Esophagus (tissue), 2 donors: Measurements from ENCODE around the gene RAD23A. TPM values are rescaled to one million over a fixed set of nuclear protein-coding genes. Genes with fewer than 3 reads are reported as not detected.
"Not testable (repeated sequence)": the region's sequence is repeated elsewhere in the genome, so short reads cannot be mapped to it uniquely, and the experiment has no call there.

ENCODE experiments used
- H3K27ac ChIP-seq, 2 donors: one replicate each; pipeline ENCODE4 v1.5.1; 2013; ENCODE audit warnings: low read depth in 2 of 2, mild to moderate bottlenecking in 2 of 2, inconsistent platforms in 1 of 2, low read length in 1 of 2, moderate library complexity in 1 of 2
- H3K27me3 ChIP-seq, 2 donors: one replicate each; pipeline ENCODE4 v1.6.1; 2013; ENCODE audit warnings: low read length in 2 of 2, control low read depth in 1 of 2, mild to moderate bottlenecking in 1 of 2; ENCODE audit not compliant: insufficient read depth in 2 of 2, control insufficient read depth in 1 of 2
- H3K36me3 ChIP-seq, 2 donors: one replicate each; pipeline ENCODE4 v1.6.1; 2013; ENCODE audit warnings: low read length in 1 of 2; ENCODE audit not compliant: control insufficient read depth in 2 of 2, insufficient read depth in 2 of 2
- H3K4me1 ChIP-seq, 2 donors: one replicate each; pipeline ENCODE4 v1.6.1; 2013; ENCODE audit warnings: low read length in 1 of 2; ENCODE audit not compliant: control insufficient read depth in 2 of 2, insufficient read depth in 2 of 2
- H3K4me3 ChIP-seq, 2 donors: one replicate each; pipeline ENCODE4 v1.5.1; 2013; ENCODE audit warnings: low read length in 2 of 2, mild to moderate bottlenecking in 2 of 2, low read depth in 1 of 2, moderate library complexity in 1 of 2
- H3K9me3 ChIP-seq, 2 donors: one replicate each; pipeline ENCODE4 v1.6.1; 2013; ENCODE audit warnings: mild to moderate bottlenecking in 2 of 2, low read depth in 1 of 2, low read length in 1 of 2, moderate library complexity in 1 of 2; ENCODE audit not compliant: control insufficient read depth in 2 of 2, insufficient read depth in 1 of 2
- WGBS, 2 donors: extraction: QIAGEN DNeasy Blood & Tissue Kit; methylation state at CpG; one replicate each; pipeline ENCODE4 v1.1.7; 2013; 5-methylcytosine and 5-hydroxymethylcytosine counted together
- polyA plus RNA-seq, 2 donors: library from polyadenylated mRNA; stranded (reverse); fragments of 200-250 nt; gene quantifications; one replicate each; pipeline ENCODE4 v1.2.3, GENCODE V29; 2013
- donor health status: healthy with polysubstance abuse.
- donor health status: Bipolar disorder and iron deficiency.

The RAD23A gene
- polyA plus RNA-seq, 2 donors = 73.9 to 81.0 TPM

DNA sequence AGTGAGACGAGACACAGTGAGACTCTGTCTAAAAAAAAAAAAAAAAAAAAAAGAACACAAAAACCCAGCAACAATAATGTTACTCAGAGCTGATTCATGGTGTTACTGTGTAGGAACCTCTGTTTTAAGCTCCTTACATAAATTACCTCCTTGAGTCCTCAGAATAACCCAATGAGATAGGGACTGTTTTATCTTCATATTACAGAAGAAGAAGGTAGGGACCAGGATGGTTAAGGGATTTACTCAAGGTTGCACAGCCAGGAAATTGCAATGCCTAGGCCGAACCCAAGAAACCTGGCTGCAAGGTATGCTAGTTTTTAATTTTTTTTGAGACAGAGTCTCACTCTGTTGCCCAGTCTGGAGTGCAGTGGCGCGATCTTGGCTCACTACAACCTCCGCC is 22.2 kb downstream of the RAD23A start:
- Histone ChIP-seq H3K9me3 (no peaks in the 10 kb centered on the region), H3K27me3 (no peaks in the 10 kb centered on the region), H3K27ac (no peak overlapping the region), H3K4me3 (no peak overlapping the region), H3K36me3 (no peaks in the 10 kb centered on the region), H3K4me1 (peaks cover 0 to 2% of the 10 kb centered on the region in 2 donors)
- 87 to 90% methylated on average over 5 of the region's 5 CpGs for WGBS, 2 donors

DNA sequence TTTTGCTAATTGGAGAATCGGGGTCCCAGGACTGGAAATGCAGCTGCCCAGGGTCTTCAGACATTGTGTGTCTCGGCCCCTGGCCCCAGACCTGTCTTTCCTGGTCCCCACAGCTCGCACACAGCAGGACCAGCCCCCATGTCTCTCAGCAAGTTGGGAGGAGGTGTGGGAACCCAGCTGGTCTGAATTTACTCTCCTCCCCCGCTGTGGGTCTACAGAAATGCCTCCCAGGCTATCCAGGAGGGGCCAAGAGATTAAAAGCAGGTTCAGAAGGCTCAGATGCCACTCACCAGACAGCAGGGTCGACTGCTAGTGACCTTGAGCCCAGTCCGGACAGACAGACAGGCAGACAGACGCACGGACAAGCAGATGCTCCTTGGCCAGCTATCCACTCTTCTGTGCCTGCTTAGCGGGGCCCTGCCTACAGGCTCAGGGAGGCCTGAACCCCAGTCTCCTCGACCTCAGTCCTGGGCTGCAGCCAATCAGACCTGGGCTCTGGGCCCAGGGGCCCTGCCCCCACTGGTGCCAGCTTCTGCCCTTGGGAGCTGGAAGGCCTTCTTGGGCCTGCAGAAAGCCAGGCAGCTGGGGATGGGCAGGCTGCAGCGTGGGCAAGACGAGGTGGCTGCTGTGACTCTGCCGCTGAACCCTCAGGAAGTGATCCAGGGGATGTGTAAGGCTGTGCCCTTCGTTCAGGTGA is 23.8 kb downstream of the RAD23A start, which contains the start of gene DAND5:
TSS of gene DAND5 (plus strand) at position 285 of the 697 bp plus-strand sequence. CDS start at position 370, 85 bp downstream.
- no peaks in the 10 kb centered on the region for H3K9me3 ChIP-seq
- H3K27me3 ChIP-seq = no peaks in the 10 kb centered on the region
- WGBS, 2 donors = 32 to 44% methylated on average over 14 of the region's 14 CpGs
- peaks cover 0 to 3% of the 10 kb centered on the region in 2 donors for H3K4me1 ChIP-seq
- H3K36me3 ChIP-seq = no peaks in the 10 kb centered on the region
- peak within 1 kb of the TSS in 1 of 2 donors; percentile 33 for H3K27ac ChIP-seq
- no peak within 1 kb of the TSS for H3K4me3 ChIP-seq

DNA sequence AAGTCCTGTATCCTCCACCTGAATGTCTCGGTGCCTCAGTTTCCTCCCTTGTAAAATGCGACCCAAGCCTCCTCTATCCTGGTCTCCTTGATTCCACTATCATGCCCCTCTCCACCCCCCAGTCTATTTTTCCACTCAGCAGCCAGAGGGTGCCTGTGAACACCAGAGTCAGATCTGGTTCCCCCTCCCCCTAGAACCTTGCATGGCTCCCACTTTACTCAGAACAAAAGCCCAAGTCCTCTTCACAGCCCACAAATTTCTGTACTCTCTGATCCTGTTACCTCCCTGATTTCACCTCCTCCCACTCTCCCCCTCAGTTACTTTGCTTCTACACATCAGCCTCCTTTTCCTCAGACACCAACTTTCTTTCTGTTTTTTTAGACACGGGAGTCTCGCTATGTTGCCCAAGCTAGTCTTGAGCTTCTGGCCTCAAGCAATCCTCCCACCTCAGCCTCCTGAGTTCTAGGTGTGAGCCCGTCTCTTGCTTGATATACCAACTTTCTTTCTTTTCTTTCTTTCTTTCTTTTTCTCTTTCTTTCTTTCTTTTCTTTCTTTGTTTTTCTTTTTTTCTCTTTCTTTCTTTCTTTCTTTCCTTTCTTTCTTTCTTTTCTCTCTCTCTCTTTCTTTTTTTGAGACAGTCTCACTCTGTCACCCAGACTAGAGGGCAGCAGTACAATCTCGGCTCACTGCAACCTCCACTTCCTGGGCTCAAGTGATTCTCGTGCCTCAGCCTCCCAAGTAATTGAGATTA is 24.6 kb downstream of the RAD23A start:
- Histone ChIP-seq H3K4me3 (no peak overlapping the region), H3K9me3 (no peaks in the 10 kb centered on the region), H3K27ac (no peak overlapping the region), H3K27me3 (no peaks in the 10 kb centered on the region), H3K4me1 (peaks cover 0 to 4% of the 10 kb centered on the region in 2 donors), H3K36me3 (no peaks in the 10 kb centered on the region)
- WGBS, 2 donors = 84 to 90% methylated on average over 7 of the region's 7 CpGs

DNA sequence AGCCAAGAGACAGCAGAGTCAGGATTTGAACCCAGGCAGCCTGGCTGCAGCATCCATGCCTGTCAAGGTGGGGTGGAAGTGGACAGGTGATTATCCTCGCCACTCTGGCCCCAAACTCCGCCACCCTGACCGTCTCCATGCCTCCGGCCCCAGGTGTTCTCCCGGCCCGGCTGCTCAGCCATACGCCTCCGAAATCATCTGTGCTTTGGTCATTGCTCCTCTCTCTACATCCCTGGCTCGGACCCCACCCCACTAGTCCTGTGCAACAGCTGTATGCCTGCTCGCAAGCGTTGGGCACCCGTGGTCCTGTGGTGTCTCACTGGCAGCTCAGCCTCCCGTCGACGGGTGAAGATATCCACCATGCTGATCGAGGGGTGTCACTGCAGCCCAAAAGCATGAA is 27.6 kb downstream of the RAD23A start:
- no peak overlapping the region for H3K27ac ChIP-seq
- H3K36me3 ChIP-seq = no peaks in the 10 kb centered on the region
- no peaks in the 10 kb centered on the region for H3K27me3 ChIP-seq
- 89 to 90% methylated on average over 16 of the region's 16 CpGs for WGBS, 2 donors
- no peak overlapping the region for H3K4me3 ChIP-seq
- peaks cover 0 to 4% of the 10 kb centered on the region in 2 donors for H3K4me1 ChIP-seq
- H3K9me3 ChIP-seq = no peaks in the 10 kb centered on the region

DNA sequence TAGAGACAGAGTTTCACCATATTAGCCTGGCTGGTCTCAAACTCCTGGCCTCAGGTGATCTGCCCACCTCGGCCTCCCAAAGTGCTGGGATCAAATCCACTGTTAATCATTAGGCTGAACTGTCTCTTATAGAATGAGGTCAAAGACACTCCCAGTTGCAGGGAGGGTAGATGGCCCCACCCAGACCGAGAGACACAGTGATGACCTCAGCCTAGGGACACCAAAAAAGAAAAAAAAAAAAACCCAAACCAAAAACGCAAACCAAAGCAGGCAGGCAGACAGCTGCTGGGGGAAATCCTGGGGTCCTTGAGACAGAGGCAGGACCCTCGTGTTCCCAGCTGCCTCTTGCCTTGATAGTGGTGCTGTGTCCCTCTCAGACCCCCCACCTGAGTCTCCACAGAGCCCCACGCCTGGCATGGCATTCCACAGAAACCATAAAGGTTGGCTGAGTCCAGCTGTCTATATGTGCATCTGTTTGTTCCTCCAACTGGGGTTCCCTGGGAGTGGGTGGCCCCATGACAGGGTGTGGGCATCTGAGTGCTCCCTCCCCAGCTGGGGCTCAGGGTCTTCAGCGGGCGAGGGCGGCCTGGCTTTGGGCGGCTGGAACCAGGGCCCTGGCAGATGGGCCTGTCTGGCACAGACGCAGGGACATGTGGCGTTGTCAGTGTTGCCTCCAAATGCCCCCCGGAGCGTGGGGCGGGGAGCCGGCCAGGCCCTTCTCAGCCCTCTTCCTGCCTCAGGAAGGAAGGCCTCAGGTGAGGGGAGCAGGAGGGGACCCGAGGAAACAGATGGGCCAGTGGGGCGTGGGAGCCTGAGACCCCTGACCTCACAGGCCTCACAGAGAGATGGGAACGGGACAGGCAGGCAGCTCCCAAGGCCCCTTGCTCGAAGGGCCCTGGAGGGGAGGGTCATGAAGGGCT is 28.9 kb downstream of the RAD23A start:
- Histone ChIP-seq H3K27me3 (no peaks in the 10 kb centered on the region), H3K4me3 (no peak overlapping the region), H3K27ac (no peak overlapping the region), H3K36me3 (no peaks in the 10 kb centered on the region), H3K4me1 (peaks cover 0 to 3% of the 10 kb centered on the region in 2 donors), H3K9me3 (no peaks in the 10 kb centered on the region)
- WGBS, 2 donors = 67% methylated on average over 19 of the region's 19 CpGs

DNA sequence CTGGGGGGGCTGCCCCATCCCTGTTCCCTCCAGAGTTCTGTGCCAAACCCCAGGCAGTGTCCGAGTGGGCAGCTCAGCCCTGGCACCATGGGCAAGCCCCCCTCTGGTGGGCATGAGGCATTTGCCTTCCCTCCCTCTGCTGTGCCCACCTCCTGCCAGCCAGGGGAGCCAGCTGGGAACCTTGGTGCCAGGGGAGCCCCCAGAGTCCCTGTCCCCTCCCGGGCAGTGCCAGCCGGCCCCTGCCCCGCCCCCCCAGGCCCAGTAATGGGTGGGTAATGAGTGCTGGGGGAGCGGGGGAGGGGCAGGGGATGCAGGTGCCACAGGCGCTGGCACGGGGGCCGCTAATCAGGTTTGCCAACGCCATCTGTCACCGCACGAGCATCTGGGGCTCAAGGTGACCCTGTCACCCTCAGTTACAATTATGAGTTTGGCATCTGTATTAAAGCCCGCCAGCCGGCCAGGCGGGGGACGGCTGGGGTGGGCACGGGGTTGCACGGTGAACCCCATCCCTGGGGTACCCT is 29.6 kb downstream of the RAD23A start:
- H3K27me3 ChIP-seq = no peaks in the 10 kb centered on the region
- H3K27ac ChIP-seq = no peak overlapping the region
- no peak overlapping the region for H3K4me3 ChIP-seq
- WGBS, 2 donors = 64 to 69% methylated on average over 17 of the region's 17 CpGs
- H3K9me3 ChIP-seq = no peaks in the 10 kb centered on the region
- no peaks in the 10 kb centered on the region for H3K36me3 ChIP-seq
- peaks cover 0 to 2% of the 10 kb centered on the region in 2 donors for H3K4me1 ChIP-seq

DNA sequence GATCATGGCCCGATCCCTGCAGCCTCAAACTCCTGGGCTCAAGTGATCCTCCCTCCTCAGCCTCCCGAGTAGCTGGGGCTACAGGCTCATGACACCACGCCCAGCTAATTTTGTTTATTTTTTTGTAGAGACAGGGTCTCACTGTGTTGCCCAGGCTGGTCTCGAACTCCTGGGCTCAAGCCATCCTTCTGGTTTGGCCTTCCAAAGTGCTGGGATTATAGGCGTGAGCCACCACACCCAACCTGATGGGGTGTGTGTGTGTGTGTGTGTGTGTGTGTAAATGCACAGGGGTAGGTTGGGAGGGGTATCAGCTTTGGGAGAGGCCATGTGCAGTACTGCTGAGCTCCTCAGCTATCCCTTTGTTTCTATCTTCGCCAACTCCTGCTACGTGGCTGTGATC is 30.4 kb downstream of the RAD23A start:
- H3K36me3 ChIP-seq, H3K27me3 ChIP-seq, H3K4me1 ChIP-seq, H3K9me3 ChIP-seq, H3K27ac ChIP-seq, H3K4me3 ChIP-seq: not testable (repeated sequence)
- WGBS, 2 donors = 59 to 66% methylated on average over 7 of the region's 7 CpGs

DNA sequence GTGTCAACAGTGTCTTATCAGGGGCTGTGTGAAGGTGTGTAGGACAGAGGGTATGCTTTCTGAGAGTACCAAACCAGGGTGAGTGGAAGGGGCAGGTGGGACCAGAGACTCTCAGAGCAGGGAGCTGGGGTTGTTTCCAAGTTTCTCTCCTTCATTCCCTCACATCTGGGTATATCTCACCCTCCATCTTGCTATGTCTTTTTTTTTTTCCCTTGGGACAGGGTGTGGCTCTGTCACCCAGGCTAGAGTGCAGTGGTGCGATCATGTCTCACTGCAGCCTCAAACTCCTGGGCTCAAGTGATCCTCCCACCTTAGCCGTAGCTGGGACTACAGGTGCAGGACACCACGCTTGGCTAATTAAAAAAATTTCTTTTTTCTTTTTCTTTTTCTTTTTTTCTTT is 34.3 kb downstream of the RAD23A start:
- WGBS, 2 donors = 86 to 87% methylated on average over 3 of the region's 3 CpGs
- Histone ChIP-seq H3K9me3 (no peaks in the 10 kb centered on the region), H3K4me3 (no peak overlapping the region), H3K36me3 (no peaks in the 10 kb centered on the region), H3K4me1 (peaks cover 0 to 5% of the 10 kb centered on the region in 2 donors), H3K27me3 (no peaks in the 10 kb centered on the region), H3K27ac (no peak overlapping the region)

DNA sequence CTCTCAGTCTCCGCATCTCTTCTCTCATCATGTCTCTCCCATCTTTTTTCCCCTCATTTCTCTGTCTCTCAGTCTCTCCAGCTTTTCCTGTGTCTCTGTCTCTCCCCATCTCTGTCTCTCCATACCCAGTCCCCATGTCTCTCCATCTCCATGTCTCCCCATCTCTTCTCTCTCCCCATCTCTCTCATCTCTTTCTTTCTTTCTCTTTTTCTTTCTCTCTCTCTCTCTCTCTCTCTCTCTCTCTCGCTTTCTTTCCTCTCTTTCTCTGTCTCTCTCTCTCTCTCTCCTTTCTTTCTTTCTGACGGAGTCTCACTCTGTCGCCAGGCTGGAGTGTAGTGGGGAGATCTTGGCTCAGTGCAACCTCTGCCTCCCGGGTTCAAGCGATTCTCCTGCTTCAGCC is 37.0 kb downstream of the RAD23A start:
- Histone ChIP-seq H3K9me3 (no peaks in the 10 kb centered on the region), H3K4me3 (no peak overlapping the region), H3K27me3 (no peaks in the 10 kb centered on the region), H3K27ac (no peak overlapping the region), H3K36me3 (no peaks in the 10 kb centered on the region), H3K4me1 (peaks cover 0 to 11% of the 10 kb centered on the region in 2 donors)
- WGBS, 2 donors = 87 to 93% methylated on average over 6 of the region's 6 CpGs
